Measurements from ENCODE around the gene BNC1. TPM values are rescaled to one million over a fixed set of nuclear protein-coding genes. Genes with fewer than 3 reads are reported as not detected.

Gene BNC1
- total and polyA plus RNA-seq, 2 of the 4 experiments (the other 2 are of a cell fraction) = 0.38 to 0.54 TPM

DNA sequence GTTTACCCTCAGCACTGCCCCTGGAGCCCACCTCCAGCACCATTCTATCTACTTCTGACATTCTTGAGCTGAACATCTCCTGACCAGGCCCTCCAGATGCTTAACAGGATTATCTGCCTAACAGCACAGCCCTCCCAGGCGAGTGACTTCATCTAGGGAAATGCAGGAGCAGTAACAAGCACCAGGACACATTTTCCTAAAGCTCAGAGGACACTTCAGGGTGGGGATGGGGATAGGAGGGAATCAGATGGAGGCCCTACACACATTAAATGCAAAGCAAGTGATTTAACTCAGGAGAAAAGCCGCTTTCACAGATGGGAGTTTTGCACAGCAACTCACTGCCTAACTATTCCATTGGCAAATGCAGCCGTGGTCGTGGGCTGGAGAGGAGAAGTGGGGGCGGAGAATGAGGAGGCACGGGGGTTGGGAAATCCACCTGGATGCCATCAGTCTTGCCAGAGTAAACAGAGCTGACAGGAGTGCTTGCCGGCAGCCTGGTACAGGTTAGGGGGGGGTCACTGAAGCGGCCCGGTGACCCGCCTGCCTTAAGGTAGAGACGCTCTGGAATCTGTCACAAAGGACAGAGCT is 21.3 kb upstream of the BNC1 start:
- H3K9me3 ChIP-seq (ENCODE audit: control insufficient read depth, insufficient read depth, low read length) = no peaks in the 10 kb centered on the region
- CTCF ChIA-PET = interaction anchor here (1.5 kb wide), 1 partner anchor 13 kb away, joined by 4 read pairs; no protein-coding TSS in a partner anchor
- no peak overlapping the region for H3K56ac ChIP-seq (ENCODE audit: extremely low read depth, insufficient read depth, low read length)
- H2BK5ac ChIP-seq (ENCODE audit: low read depth, low read length, poor library complexity, severe bottlenecking) = no peak overlapping the region
- H2AK9ac ChIP-seq (replicated peaks; ENCODE audit: low read depth, low read length, poor library complexity) = no peak overlapping the region
- no peak overlapping the region for H3K4ac ChIP-seq (ENCODE audit: low read depth, low read length)
- dilution Hi-C loops (cut with HindIII; ENCODE audit: low sequenced_read_pairs, unreplicated experiment) (no loop called here), in situ Hi-C loops (cut with MboI; ENCODE audit: low sequenced_read_pairs) (no loop called here), intact Hi-C loops (cut with micrococcal nuclease) (no loop called here)
- 0 out of 2 replicates have a peak, but pooled peaks cover 4% of the 10 kb centered on the region for H3K9me1 ChIP-seq (ENCODE audit: insufficient read depth, low read length)
- no peak overlapping the region for H3K9ac ChIP-seq (ENCODE audit: low read depth, low read length)
- H4K91ac ChIP-seq (ENCODE audit: insufficient read depth, low read depth, low read length) = 0 out of 2 replicates have a peak overlapping the region, but pooled peaks have one; percentile 11
- H3K14ac ChIP-seq (replicated peaks; ENCODE audit: low read depth, low read length) = no peak overlapping the region
- no peaks in the 10 kb centered on the region for H4K20me1 ChIP-seq (ENCODE audit: insufficient read depth, low read length)
- peaks cover 10% of the 10 kb centered on the region; the same call in 1 of the 2 replicates for H3K4me1 ChIP-seq (ENCODE audit: control insufficient read depth, insufficient read depth, low read length)
- H3K27ac ChIP-seq (ENCODE audit: insufficient read depth, low read length) = no peak overlapping the region
- H3K4me2 ChIP-seq (ENCODE audit: low read depth, low read length) = peak overlapping the region; percentile 62
- no peak overlapping the region for H3K4me3 ChIP-seq (ENCODE audit: insufficient read depth, low read depth, low read length)
- DNase-seq = peak; percentile 57
- no peak overlapping the region for H2BK15ac ChIP-seq (ENCODE audit: low read depth, low read length)
- no TSS peak for BruUV-seq (replicated peaks)
- no peaks in the 10 kb centered on the region for H3K36me3 ChIP-seq (ENCODE audit: control insufficient read depth, insufficient read depth, low read length)
- H3K18ac ChIP-seq (ENCODE audit: low read depth, low read length) = no peak overlapping the region
- TF ChIP-seq RAD21 (IDR thresholded peaks at IDR 0.05; ENCODE audit: low read length) = no peak
- TF ChIP-seq, protein P1, sequence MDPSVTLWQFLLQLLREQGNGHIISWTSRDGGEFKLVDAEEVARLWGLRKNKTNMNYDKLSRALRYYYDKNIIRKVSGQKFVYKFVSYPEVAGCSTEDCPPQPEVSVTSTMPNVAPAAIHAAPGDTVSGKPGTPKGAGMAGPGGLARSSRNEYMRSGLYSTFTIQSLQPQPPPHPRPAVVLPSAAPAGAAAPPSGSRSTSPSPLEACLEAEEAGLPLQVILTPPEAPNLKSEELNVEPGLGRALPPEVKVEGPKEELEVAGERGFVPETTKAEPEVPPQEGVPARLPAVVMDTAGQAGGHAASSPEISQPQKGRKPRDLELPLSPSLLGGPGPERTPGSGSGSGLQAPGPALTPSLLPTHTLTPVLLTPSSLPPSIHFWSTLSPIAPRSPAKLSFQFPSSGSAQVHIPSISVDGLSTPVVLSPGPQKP (IDR thresholded peaks at IDR 0.05; ENCODE audit: borderline replicate concordance, low read depth, low read length) = no peak
- no peak for TF ChIP-seq FOS (IDR thresholded peaks at IDR 0.05; ENCODE audit: low read depth, low read length)
- TF ChIP-seq SMC3 (IDR thresholded peaks at IDR 0.05; ENCODE audit: low read depth, low read length) = no peak
- TF ChIP-seq RCOR1 (IDR thresholded peaks at IDR 0.05; ENCODE audit: insufficient replicate concordance, low read length) = no peak
- H4K8ac ChIP-seq (ENCODE audit: low read depth in 2 of 2, low read length in 2 of 2) = 0 out of 4 replicates have a peak overlapping the region, but pooled peaks of 1 of the 2 experiments have one; percentile 10
- no peak overlapping the region for H2AK5ac ChIP-seq (ENCODE audit: low read depth, low read length)
- WGBS, 2 experiments (ENCODE audit: extremely low coverage in 2 of 2, insufficient read length in 1 of 2) = 0% methylated on average over 2 of the region's 11 CpGs; no CpG with 5 or more reads in 1 of the 2 experiments
- no peaks in the 10 kb centered on the region; the same call in 1 of the 2 replicates for H3K27me3 ChIP-seq (ENCODE audit: control insufficient read depth, insufficient read depth, low read length)
- H3K79me1 ChIP-seq (ENCODE audit: low read depth in 1 of 2, low read length in 2 of 2) = no peaks in the 10 kb centered on the region
- POLR2A ChIA-PET (ENCODE audit: unreplicated experiment) = no interaction called here
- H2BK120ac ChIP-seq (ENCODE audit: low read depth, low read length) = no peak overlapping the region
- peak overlapping the region; percentile 54 for H2AFZ ChIP-seq (replicated peaks; ENCODE audit: low read length, poor library complexity)
- no peak overlapping the region; the same call in 1 of the 2 replicates for H4K5ac ChIP-seq (ENCODE audit: low read depth, low read length)
- peak; percentile 34 for ATAC-seq (ENCODE audit: low read depth)
- no peak overlapping the region for H2BK20ac ChIP-seq (ENCODE audit: low read depth, low read length)
- 0 out of 2 replicates have a peak overlapping the region, but pooled peaks have one; percentile 41 for H3K23ac ChIP-seq (ENCODE audit: low read depth, low read length)

All from IMR-90 (cell line).